ENCODE results near the gene MYO3A.

The MYO3A gene

GRCh38 chr10:26213157-26213800, 279.2 kb downstream of the MYO3A start:
- no peak for DNase-seq (ENCODE audit: low read depth in 4 of 4, low spot score in 1 of 4)

- DNase-seq (ENCODE audit: low read depth in 4 of 4, low spot score in 1 of 4), result no peak
Observed at GRCh38 chr10:26214004-26214403, 280.0 kb downstream of the MYO3A start.

- no peak for DNase-seq (ENCODE audit: low read depth in 4 of 4, low spot score in 1 of 4)
Observed at GRCh38 chr10:26214551-26215395, 280.7 kb downstream of the MYO3A start.

- DNase-seq (ENCODE audit: low read depth in 4 of 4, low spot score in 1 of 4), result no peak
Observed at GRCh38 chr10:26215396-26215934, 281.4 kb downstream of the MYO3A start.

- DNase-seq (ENCODE audit: low read depth in 4 of 4, low spot score in 1 of 4), result peak in 2 of 4 experiments; percentile 20 to 42
Observed at GRCh38 chr10:26215935-26216584, 282.0 kb downstream of the MYO3A start.

GRCh38 chr10:26216585-26217395, 282.8 kb downstream of the MYO3A start, which contains the start of gene GAD2:
GAD2 (plus strand) TSS chr10:26216774; CDS start chr10:26216810, 36 bp downstream.
- no peak for DNase-seq (ENCODE audit: low read depth in 4 of 4, low spot score in 1 of 4)

- no peak for DNase-seq (ENCODE audit: low read depth in 4 of 4, low spot score in 1 of 4)
Observed at GRCh38 chr10:26217396-26218086, 283.5 kb downstream of the MYO3A start.

- DNase-seq (ENCODE audit: low read depth in 4 of 4, low spot score in 1 of 4), result no peak
Observed at GRCh38 chr10:26219676-26220075, 285.6 kb downstream of the MYO3A start.

- no peak for DNase-seq (ENCODE audit: low read depth in 4 of 4, low spot score in 1 of 4)
Observed at GRCh38 chr10:26220901-26221300, 286.9 kb downstream of the MYO3A start.

GRCh38 chr10:26221541-26221940, 287.5 kb downstream of the MYO3A start:
- no peak for DNase-seq (ENCODE audit: low read depth in 4 of 4, low spot score in 1 of 4)

- no peak for DNase-seq (ENCODE audit: low read depth in 4 of 4, low spot score in 1 of 4)
Observed at GRCh38 chr10:26222563-26222962, 288.5 kb downstream of the MYO3A start.

GRCh38 chr10:26225322-26225721, 291.3 kb downstream of the MYO3A start:
- no peak for DNase-seq (ENCODE audit: low read depth in 4 of 4, low spot score in 1 of 4)

GRCh38 chr10:26227786-26228185, 293.8 kb downstream of the MYO3A start:
- DNase-seq (ENCODE audit: low read depth in 4 of 4, low spot score in 1 of 4), result no peak

- DNase-seq (ENCODE audit: low read depth in 4 of 4, low spot score in 1 of 4), result no peak
Observed at GRCh38 chr10:26232174-26232573, 298.1 kb downstream of the MYO3A start.

- DNase-seq (ENCODE audit: low read depth in 4 of 4, low spot score in 1 of 4), result no peak
Observed at GRCh38 chr10:26235761-26236160, 301.7 kb downstream of the MYO3A start.

GRCh38 chr10:26238378-26238777, 304.3 kb downstream of the MYO3A start:
- DNase-seq (ENCODE audit: low read depth in 4 of 4, low spot score in 1 of 4), result no peak

- no peak for DNase-seq (ENCODE audit: low read depth in 4 of 4, low spot score in 1 of 4)
Observed at GRCh38 chr10:26242706-26243350, 308.8 kb downstream of the MYO3A start.

- DNase-seq (ENCODE audit: low read depth in 4 of 4, low spot score in 1 of 4), result no peak
Observed at GRCh38 chr10:26243351-26243720, 309.3 kb downstream of the MYO3A start.

GRCh38 chr10:26249681-26250080, 315.7 kb downstream of the MYO3A start:
- DNase-seq (ENCODE audit: low read depth in 4 of 4, low spot score in 1 of 4), result no peak

- DNase-seq (ENCODE audit: low read depth in 4 of 4, low spot score in 1 of 4), result no peak
Observed at GRCh38 chr10:26251925-26252324, 317.9 kb downstream of the MYO3A start.

Data from stimulated activated CD4-positive, alpha-beta T cell treated with anti-CD3 and anti-CD28 coated beads, Interleukin-1b, Interleukin-23, amount 100 ng/mL, for 24 hours (primary cell).